Measurements from ENCODE around the gene LAMTOR2. TPM values are rescaled to one million over a fixed set of nuclear protein-coding genes. Genes with fewer than 3 reads are reported as not detected.
"Not testable (repeated sequence)": the region's sequence is repeated elsewhere in the genome, so short reads cannot be mapped to it uniquely, and the experiment has no call there.

The LAMTOR2 gene
- total RNA-seq, 4 donors from 2014 or later, result 66.8 to 79.3 (median 73.1) TPM

DNA sequence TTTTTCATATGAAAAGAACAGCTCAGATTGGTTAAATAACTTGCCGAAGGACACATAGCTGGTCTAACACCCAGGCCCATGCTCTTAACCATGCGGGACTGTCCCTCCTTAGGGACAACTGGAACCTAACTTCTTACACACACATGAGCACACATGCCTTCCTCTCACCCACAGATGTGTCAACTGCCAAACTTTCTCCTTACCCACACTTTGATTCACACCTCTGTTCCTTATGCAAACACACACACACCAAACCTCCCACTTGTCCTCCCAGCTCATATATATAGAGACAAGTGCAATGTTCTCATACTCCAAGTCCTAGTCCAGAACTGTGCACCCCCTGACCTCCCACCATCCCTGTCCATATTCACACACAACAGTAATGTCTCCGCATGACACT, 10.6 kb downstream of the LAMTOR2 start:
- 90% methylated on average over 3 of the region's 3 CpGs for WGBS, 2 donors (ENCODE audit: low coverage in 1 of 2)

DNA sequence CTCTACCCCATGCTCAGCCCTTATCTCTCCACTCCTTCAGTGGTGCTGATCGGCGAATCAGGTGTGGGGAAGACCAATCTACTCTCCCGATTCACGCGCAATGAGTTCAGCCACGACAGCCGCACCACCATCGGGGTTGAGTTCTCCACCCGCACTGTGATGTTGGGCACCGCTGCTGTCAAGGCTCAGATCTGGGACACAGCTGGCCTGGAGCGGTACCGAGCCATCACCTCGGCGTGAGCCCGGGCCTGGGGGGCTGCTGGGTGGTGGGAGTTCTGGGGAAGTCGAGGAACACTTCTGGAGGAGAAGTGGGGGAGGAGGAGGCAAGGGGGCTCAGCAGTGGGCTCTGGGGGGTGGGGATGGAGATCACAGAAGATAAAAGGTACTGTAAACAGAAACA, 11.3 kb downstream of the LAMTOR2 start:
- no peak overlapping the region for H3K4me3 ChIP-seq
- no peaks in the 10 kb centered on the region for H3K4me1 ChIP-seq
- no peaks in the 10 kb centered on the region for H3K27me3 ChIP-seq
- TF ChIP-seq POLR2A (IDR thresholded peaks at IDR 0.05) (no peak), POLR2AphosphoS5 (IDR thresholded peaks at IDR 0.05) (no peak), EP300 (IDR thresholded peaks at IDR 0.05) (no peak)
- TF ChIP-seq, protein P1, sequence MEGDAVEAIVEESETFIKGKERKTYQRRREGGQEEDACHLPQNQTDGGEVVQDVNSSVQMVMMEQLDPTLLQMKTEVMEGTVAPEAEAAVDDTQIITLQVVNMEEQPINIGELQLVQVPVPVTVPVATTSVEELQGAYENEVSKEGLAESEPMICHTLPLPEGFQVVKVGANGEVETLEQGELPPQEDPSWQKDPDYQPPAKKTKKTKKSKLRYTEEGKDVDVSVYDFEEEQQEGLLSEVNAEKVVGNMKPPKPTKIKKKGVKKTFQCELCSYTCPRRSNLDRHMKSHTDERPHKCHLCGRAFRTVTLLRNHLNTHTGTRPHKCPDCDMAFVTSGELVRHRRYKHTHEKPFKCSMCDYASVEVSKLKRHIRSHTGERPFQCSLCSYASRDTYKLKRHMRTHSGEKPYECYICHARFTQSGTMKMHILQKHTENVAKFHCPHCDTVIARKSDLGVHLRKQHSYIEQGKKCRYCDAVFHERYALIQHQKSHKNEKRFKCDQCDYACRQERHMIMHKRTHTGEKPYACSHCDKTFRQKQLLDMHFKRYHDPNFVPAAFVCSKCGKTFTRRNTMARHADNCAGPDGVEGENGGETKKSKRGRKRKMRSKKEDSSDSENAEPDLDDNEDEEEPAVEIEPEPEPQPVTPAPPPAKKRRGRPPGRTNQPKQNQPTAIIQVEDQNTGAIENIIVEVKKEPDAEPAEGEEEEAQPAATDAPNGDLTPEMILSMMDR (IDR thresholded peaks at IDR 0.05), result no peak
- no peak for ATAC-seq
- H3K27ac ChIP-seq, result no peak overlapping the region
- WGBS, 2 donors (ENCODE audit: low coverage in 1 of 2), result 53% methylated on average over 3 of the region's 16 CpGs; no CpG with 5 or more reads in 1 of the 2 donors
- H3K9me3 ChIP-seq, result no peaks in the 10 kb centered on the region
- no peaks in the 10 kb centered on the region for H3K36me3 ChIP-seq

More for the DNA sequence above, 10.6 kb downstream of the LAMTOR2 start:
- TF ChIP-seq POLR2A (IDR thresholded peaks at IDR 0.05) (no peak), EP300 (IDR thresholded peaks at IDR 0.05) (no peak), POLR2AphosphoS5 (IDR thresholded peaks at IDR 0.05) (no peak)
- TF ChIP-seq, protein P1 (IDR thresholded peaks at IDR 0.05), result no peak
- no peak for ATAC-seq
- Histone ChIP-seq H3K4me1 (no peaks in the 10 kb centered on the region), H3K27me3 (no peaks in the 10 kb centered on the region), H3K4me3 (no peak overlapping the region), H3K9me3 (no peaks in the 10 kb centered on the region), H3K27ac (no peak overlapping the region), H3K36me3 (no peaks in the 10 kb centered on the region)

DNA sequence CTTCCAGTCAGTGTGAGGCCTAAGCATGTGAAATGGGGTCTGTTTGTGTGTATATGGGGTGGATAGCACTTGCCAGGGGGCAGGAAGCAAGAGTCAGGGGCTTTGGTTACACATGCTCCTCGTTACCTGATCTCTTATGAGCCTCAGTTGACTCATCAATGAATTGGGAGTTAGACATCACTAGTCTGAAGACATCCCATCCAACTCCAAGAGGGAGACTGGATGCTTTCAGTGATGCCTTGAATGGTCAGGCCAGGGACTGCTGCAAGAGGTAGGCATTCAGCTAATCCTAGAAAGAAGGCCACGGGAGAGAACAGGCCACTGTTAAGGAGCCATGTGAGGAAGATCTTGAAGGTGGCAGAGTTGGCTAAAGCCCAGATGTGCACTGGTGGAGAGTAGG, 12.7 kb downstream of the LAMTOR2 start:
- no peaks in the 10 kb centered on the region for H3K27me3 ChIP-seq
- no peak for ATAC-seq
- H3K27ac ChIP-seq, result no peak overlapping the region
- H3K4me1 ChIP-seq, result no peaks in the 10 kb centered on the region
- H3K4me3 ChIP-seq, result no peak overlapping the region
- no peak for TF ChIP-seq POLR2A (IDR thresholded peaks at IDR 0.05)
- TF ChIP-seq POLR2AphosphoS5 (IDR thresholded peaks at IDR 0.05), result no peak
- no peak for TF ChIP-seq EP300 (IDR thresholded peaks at IDR 0.05)
- WGBS, 2 donors (ENCODE audit: low coverage in 1 of 2), result 56% methylated on average over 2 of the region's 2 CpGs; no CpG with 5 or more reads in 1 of the 2 donors
- H3K9me3 ChIP-seq, result no peaks in the 10 kb centered on the region
- H3K36me3 ChIP-seq, result no peaks in the 10 kb centered on the region

DNA sequence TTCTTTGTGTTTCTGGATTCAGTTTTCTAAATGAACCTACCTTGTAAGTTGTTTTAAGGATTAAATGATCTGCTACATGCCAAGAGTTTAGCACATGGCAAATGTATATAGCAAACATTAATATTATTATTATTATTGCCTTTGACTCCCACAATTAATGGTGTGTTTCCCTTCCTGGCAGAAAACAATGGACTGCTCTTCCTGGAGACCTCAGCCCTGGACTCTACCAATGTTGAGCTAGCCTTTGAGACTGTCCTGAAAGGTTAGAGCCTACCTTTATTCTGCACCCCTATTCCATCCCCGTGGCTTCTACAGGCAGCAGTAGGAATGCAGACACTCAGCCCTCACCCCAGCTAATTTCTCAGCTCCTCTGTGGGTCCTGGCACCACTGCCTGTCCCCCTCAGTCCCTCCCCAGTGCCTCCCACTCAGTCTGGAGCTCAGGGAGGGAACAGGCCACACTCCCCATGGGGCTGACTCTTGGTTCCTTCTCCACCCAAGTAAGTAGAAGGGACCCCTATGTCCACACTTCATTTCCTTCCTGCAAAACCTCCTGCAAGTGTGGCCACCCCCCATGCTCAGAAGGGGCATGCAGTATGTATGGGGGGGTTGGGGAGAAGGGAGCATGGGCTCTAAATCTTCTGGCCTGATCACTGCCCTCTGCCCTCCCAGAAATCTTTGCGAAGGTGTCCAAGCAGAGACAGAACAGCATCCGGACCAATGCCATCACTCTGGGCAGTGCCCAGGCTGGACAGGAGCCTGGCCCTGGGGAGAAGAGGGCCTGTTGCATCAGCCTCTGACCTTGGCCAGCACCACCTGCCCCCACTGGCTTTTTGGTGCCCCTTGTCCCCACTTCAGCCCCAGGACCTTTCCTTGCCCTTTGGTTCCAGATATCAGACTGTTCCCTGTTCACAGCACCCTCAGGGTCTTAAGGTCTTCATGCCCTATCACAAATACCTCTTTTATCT, 15.2 kb downstream of the LAMTOR2 start:
- TF ChIP-seq, protein P1 (IDR thresholded peaks at IDR 0.05), result no peak
- TF ChIP-seq EP300 (IDR thresholded peaks at IDR 0.05), result no peak
- TF ChIP-seq POLR2A (IDR thresholded peaks at IDR 0.05), result no peak
- no peak for TF ChIP-seq POLR2AphosphoS5 (IDR thresholded peaks at IDR 0.05)
- 82 to 100% methylated on average over 2 of the region's 3 CpGs for WGBS, 2 donors (ENCODE audit: low coverage in 1 of 2)
- no peak overlapping the region for H3K4me3 ChIP-seq
- ATAC-seq, result no peak
- H3K9me3 ChIP-seq, result no peaks in the 10 kb centered on the region
- peaks cover 0 to 1% (median 0%) of the 10 kb centered on the region in 3 donors for H3K4me1 ChIP-seq
- no peaks in the 10 kb centered on the region for H3K27me3 ChIP-seq
- no peak overlapping the region for H3K27ac ChIP-seq
- no peaks in the 10 kb centered on the region for H3K36me3 ChIP-seq

DNA sequence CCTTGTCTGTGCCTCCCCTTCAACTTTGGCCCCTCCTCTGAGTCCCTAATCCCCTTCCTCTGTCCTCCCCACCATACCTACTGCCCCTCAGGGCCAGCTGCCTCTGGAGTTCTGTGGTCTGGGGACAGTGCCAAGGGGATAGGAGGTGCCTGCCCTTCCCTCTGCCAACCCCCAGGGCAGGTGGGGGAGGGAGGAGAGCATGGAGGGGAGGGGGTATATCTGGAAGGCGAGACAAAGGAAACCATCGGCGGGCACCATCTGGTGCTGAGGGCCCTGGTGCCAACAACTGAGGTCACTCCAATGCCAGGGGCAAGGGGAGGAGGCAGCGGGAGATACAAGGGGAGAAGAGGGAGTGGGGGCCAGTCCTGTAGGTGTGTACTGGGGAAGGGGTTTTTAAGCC, 16.0 kb downstream of the LAMTOR2 start:
- no peaks in the 10 kb centered on the region for H3K36me3 ChIP-seq
- peaks cover 0 to 9% (median 0%) of the 10 kb centered on the region in 3 donors for H3K4me1 ChIP-seq
- no peak overlapping the region for H3K4me3 ChIP-seq
- H3K27me3 ChIP-seq, result no peaks in the 10 kb centered on the region
- TF ChIP-seq POLR2AphosphoS5 (IDR thresholded peaks at IDR 0.05) (no peak), EP300 (IDR thresholded peaks at IDR 0.05) (no peak), POLR2A (IDR thresholded peaks at IDR 0.05) (no peak)
- TF ChIP-seq, protein P1 (IDR thresholded peaks at IDR 0.05), result no peak
- WGBS, 2 donors (ENCODE audit: low coverage in 1 of 2), result 43% methylated on average over 3 of the region's 4 CpGs; no CpG with 5 or more reads in 1 of the 2 donors
- H3K27ac ChIP-seq, result no peak overlapping the region
- ATAC-seq, result no peak
- H3K9me3 ChIP-seq, result no peaks in the 10 kb centered on the region

DNA sequence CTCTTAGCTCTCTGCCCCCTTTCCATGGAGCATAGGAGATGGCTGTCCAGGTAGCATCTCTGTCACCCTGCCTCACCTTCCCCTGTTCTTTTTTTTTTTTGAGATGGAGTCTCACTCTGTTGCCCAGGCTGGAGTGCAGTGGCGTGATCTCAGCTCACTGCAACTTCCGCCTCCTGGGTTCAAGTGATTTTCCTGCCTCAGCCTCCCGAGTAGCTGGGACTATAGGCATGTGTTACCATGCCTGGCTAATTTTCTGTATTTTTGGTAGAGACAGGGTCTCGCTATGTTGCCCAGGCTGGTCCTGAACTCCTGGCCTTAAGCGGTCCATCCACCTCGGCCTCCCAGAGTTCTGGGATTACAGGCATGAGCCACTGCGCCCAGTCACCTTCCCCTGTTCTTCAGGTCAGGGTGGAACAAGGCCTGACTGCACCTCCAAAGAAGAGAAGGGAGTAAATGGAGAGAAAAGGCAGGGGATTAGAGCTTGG, 16.8 kb downstream of the LAMTOR2 start:
- not testable (repeated sequence) for H3K9me3 ChIP-seq, H3K27ac ChIP-seq, H3K27me3 ChIP-seq, H3K4me3 ChIP-seq, H3K36me3 ChIP-seq, ATAC-seq
- peaks cover 0 to 17% (median 3%) of the 10 kb centered on the region in 3 donors for H3K4me1 ChIP-seq
- WGBS, 2 donors (ENCODE audit: low coverage in 1 of 2), result 20 to 81% methylated on average over 1 to 4 of the region's 7 CpGs

Measured in gastroesophageal sphincter (tissue), 4 donors.